GM18520 (cell line): ENCODE measurements around the gene WDR70.
"Not testable (repeated sequence)": the region's sequence is repeated elsewhere in the genome, so short reads cannot be mapped to it uniquely, and the experiment has no call there.

Experiments
- ATAC-seq: cut with Tn5 transposase; IDR thresholded peaks from one replicate; pipeline ENCODE4 v1.9.1; 2021; ENCODE audit not compliant: unreplicated experiment

The WDR70 gene

DNA sequence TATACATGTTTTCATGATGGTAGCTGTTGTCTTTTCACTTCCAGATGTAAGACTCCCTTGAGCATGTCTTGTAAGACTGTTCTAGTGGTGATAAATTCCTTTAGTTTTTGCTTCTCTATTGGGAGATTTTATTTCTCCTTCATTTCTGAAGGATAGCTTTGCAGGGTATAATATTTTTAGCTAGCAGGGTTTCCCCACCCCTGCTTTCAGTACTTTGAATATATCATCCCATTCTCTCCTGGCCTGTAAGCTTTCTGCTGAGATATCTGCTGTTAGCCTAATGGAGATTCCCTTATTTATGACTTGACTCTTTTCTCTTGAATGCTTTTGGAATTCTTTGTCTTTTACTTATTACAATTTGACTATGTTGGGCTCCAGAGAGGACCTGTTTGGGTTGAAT lies 249.8 kb downstream of the WDR70 start:
- no peak for ATAC-seq

DNA sequence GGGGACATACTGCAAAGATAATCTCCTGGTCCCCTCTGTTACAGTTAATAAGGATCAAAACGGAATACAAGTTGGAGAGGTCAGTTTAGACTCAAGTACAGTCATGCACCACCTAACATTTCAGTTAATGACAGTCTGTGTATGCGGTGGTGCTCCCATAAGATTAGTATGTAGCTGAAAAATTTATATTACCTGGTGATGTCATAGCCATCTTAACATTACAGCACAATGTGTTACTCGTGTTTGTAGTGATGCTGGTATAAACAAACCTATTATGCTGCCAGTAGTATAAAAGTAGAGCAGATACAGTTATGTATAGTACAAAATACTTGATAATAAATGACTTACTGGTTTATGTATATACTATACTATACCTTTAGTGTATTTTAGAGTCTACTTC lies 252.8 kb downstream of the WDR70 start:
- ATAC-seq, result no peak

DNA sequence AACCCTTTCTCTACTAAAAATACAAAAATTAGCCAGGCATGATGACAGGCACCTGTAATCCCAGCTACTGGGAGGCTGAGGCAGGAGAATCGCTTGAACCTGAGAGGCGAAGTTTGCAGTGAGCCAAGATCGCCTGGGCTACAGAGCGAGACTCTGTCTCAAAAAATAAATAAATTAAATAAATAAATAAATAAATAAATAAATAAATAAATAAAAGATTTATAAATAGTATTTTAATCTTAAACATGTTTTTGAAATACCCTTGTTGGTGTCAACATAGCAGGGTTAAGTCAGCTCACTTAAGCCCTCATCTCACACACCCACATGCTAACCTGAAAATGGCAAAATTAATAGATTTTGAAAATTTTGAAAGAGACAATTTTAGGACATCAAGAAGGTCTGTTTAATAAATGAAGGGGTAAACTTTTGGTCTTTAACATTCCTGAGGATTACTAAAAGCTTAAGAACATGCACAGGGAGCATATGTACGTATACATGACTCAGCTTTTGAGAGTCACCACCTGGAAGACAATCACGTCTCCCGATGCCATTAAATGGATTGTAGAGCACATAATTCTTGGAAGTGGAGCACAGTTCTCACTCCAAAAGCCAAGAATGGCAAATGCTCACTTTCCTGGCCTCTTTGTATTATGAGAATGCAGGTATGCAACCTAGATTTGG lies 258.2 kb downstream of the WDR70 start:
- ATAC-seq, result no peak

GRCh38 chr5:37638897-37639296 lies 259.8 kb downstream of the WDR70 start:
- no peak for ATAC-seq

DNA sequence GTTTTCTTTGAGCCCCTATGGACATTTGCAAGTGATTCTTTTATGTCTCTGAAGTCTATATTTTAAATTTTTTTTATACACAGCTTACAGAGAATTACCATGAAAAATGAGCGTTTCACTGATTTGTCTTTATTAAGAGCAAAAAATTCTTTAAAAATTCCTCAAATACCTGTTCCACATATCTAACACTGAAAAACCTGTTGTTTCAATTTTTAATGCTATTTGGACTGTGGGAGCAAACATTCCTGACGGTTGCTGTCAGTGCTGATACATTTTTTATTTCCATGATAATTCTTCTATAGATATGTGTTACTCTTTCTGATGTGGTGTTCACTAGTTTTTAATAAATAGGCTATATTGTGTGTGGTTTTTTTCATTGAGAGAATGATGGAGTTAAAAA lies 261.0 kb downstream of the WDR70 start:
- ATAC-seq, result no peak

GRCh38 chr5:37641933-37642332 lies 262.8 kb downstream of the WDR70 start:
- ATAC-seq, result no peak

GRCh38 chr5:37645707-37646106 lies 266.6 kb downstream of the WDR70 start:
- ATAC-seq, result no peak

DNA sequence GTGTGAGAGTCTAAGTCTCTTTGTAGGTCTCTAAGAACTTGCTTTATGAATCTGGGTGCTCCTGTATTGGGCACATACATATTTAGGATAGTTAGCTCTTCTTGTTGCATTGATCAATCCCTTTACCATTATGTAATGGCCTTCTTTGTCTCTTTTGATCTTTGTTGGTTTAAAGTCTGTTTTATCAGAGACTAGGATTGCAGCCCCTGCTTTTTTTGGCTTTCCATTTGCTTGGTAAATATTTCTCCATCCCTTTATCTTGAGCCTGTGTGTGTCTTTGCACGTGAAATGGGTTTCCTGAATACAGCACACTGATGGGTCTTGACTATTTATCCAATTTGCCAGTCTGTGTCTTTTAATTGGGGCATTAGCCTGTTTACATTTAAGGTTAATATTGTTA lies 275.4 kb downstream of the WDR70 start:
- not testable (repeated sequence) for ATAC-seq

- no peak for ATAC-seq
Measured at GRCh38 chr5:37657046-37657445, 277.9 kb downstream of the WDR70 start.

DNA sequence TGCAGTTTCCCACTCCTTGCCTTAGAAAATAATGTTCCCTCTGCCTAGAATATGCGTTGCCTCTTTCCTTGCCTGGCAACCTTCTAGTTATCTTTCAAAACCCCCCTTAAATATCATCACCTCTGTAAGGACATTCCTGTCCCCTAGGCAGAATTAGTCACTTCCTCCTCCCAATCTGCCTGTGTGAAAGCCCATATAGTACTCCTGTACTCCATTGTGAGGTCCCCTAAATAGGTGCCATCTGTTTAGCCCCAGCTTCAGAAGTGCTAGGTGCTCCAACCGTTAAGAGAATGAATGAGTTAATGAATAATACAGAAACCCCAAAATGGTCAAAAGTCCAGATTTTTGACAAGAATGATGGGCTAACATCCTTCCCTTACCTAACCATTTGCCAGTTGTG lies 279.3 kb downstream of the WDR70 start:
- ATAC-seq, result no peak

GRCh38 chr5:37660319-37660718 lies 281.2 kb downstream of the WDR70 start:
- no peak for ATAC-seq

- no peak for ATAC-seq
Measured at GRCh38 chr5:37661227-37661920, 282.3 kb downstream of the WDR70 start.

- ATAC-seq, result no peak
Measured at GRCh38 chr5:37661951-37662350, 282.8 kb downstream of the WDR70 start.

DNA sequence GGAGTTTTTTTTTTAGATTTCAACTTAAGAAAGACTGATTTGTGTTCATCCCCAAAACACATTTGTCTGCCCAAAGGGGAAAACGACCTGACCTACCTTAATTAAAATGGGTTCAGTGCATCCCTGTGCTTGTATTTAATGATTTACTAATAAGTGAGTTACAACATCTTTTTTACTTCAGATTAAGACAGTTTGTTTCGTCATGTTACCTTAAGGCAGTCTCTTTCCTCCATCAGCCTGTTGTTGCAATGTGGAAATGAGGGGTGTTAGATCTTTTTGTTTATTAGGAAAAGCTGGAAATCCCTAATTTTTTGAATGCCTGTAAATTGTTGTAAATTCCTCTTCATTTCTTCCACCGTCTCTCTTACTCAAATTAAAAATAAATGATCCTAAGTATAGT lies 283.2 kb downstream of the WDR70 start:
- ATAC-seq, result no peak

GRCh38 chr5:37662789-37663485 lies 283.8 kb downstream of the WDR70 start:
- ATAC-seq, result no peak

GRCh38 chr5:37663538-37663937 lies 284.4 kb downstream of the WDR70 start:
- ATAC-seq, result no peak

GRCh38 chr5:37664551-37664950 lies 285.4 kb downstream of the WDR70 start:
- ATAC-seq, result no peak

DNA sequence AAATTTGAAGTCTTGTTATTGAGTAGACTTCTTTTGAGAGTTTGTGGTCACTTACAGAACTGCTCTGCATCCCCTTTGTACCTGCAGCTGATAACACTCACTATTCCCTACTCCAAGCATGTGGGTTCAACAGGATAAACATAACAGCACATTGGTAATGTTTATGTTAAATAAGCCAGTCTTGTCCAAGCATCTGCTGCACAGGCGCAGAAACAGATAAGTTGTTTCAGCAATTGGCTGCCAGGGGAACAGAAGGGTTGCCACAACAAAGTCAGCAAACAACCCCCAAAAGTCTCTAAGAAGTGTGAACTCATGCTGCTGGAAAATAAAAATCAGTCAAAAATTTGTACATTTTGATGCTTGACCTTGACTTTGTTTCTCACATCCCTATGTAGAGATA lies 286.2 kb downstream of the WDR70 start:
- no peak for ATAC-seq

DNA sequence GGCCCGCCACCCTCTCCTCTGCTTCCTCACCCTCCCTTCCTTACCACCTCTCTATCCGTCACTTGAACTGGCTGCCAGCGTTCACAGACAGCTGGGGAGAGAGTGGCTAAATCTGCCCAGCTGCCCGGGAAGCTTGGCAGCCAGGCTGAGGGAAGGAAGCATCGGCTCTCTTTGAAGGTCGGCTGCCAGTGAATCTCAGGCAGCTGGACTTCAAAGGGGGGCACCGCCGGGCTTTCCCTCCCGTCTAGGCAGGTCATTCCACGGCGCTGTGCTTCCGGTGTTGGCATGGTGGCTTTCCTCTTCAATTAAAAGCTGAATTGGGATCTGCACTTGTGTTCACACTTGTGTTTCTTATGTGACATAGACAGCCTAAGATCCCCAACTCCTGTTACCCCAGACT lies 286.8 kb downstream of the WDR70 start:
- no peak for ATAC-seq

DNA sequence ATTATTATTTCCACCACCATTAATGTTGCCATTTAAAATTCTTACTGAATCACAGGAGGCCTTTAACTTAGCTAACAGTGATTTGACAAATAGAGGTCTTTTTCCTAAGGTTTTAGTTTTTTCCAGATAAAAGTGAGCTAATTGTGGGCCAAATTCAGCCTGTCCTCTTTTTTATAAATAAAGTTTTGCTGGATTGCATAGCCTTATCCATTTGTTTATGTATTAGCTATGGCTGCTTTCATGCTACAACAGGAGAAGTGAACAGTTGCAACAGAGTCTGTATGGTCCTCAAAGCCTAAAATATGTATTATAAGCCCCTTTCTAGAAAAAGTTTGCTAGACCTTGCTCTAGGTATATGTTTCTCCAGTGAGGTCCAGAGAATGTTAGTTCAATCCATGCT lies 288.3 kb downstream of the WDR70 start:
- no peak for ATAC-seq

DNA sequence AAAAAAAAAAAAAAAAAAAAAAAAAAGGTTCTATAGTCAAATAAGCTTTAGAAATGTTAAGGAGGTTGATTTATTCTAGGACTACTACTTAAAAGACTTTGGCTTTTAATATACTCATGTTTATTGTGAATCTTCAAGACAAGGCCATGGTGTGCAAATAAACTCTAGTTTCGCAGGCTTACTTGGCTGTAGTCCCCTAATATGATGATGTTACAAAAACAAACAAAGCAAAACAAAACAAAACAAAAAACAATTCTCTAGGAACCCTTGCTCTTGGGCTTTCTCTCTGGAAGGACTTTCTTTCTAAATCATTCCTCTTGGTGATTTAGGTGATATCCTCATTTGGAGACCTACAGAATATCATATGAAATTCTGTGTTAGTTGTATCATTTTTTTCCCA lies 288.7 kb downstream of the WDR70 start:
- ATAC-seq, result no peak

- no peak for ATAC-seq
Measured at GRCh38 chr5:37668524-37669047, 289.5 kb downstream of the WDR70 start.
